Activated CD8-positive, alpha-beta memory T cell treated with anti-CD3 and anti-CD28 coated beads for 1 hour (primary cell): ENCODE data around the gene ARID3B.

Experiments used
- DNase-seq, 2 donors: peaks; one replicate each; pipeline ENCODE4 v3.0.0-alpha.2; 2020; ENCODE audit warnings: low read depth in 1 of 2; ENCODE audit errors: extremely low read depth in 1 of 2

ARID3B gene

DNA sequence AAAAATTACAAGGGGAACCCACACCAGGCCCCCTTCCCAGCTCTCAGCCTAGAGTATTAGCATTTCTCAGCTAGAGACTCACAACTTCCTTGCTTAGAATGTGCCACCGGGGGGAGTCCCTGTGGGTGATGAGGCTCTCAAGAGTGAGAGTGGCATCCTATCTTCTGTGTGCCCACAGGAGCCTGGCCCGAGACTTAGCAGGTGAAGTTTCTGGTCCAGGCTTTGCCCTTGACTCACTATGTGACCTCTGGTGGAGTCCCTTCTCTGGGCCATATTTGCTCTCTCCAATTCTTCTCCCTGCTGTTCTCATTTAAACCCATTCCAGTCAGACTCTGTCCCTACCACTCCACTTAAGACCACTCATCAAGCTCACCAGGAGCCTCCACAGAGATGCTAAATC is 92.8 kb downstream of the ARID3B start:
- no peak for DNase-seq

DNA sequence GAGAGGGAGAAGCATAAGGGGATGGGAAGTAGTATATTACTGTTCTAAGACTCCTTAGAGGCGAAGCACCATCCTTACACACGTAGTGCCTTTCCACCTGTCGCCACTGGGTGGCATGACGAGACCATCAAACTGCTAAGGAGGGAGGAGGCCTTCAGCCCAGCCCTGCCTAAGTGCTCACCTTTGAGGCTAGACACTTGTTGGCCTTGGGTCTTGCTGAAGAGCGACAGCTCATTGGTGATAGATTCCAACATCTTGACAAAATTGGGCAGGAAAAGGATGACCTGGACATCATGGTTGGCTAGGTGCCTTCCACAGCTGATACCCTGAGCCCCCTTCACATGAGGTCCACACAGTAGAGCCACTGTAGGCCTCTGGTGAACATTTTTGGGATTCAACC is 94.2 kb downstream of the ARID3B start:
- peak; percentile 32 to 51 for DNase-seq

DNA sequence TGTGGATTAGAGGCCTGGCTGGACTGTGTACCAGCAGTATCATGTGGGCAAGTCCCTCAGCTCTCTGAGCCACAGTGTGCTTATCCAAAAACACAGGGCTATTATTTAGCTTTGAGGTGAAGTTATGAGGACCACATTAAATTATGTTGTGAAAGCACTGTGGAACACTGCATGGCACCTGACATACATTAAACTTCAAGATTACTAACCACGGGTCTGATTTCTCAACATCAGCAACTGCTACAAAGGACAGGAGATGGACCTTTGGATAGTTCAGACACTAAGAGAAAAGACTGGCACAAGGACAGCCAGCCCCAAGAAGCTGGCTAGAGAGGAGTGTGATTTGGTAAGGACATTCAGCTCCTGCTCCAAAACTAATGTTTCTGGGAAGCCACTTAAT is 96.0 kb downstream of the ARID3B start:
- DNase-seq = no peak

DNA sequence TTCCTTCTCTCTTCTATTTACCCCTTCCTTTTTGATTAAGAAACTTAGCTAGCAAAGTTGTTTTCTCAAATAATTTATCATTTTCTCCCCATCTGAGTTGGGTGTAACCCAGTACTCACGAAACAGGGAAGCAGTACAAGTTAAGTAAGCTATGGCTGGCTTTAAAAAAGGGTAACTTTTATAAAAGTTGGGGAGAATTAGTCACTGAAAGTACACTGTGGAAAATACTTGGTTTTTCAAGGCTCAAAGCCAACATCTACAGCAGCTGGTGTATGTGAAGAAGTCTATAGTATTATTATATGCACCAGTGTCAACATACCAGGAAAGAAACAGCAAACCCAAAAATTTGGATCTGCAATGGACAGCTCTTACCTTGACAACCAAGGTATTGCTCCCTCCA is 100.1 kb downstream of the ARID3B start:
- DNase-seq = no peak

DNA sequence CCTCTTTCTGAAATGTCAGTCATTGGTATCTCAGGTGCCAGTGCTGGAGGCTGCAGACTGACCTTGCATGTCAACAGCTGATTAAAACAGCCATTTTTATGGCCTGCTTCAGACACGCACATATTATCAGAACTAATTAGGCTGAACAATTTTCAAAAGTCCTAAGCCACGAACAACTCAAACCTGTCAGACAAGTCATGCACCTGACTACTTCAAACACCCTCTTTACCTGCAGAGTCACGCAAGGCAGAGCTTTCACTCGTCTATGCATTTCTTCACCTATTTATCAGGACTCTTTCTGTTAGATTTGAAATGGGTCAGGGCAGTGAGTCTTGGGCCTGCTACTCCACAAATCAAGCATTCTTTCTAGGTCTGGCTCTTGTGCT is 101.3 kb downstream of the ARID3B start:
- DNase-seq = no peak

DNA sequence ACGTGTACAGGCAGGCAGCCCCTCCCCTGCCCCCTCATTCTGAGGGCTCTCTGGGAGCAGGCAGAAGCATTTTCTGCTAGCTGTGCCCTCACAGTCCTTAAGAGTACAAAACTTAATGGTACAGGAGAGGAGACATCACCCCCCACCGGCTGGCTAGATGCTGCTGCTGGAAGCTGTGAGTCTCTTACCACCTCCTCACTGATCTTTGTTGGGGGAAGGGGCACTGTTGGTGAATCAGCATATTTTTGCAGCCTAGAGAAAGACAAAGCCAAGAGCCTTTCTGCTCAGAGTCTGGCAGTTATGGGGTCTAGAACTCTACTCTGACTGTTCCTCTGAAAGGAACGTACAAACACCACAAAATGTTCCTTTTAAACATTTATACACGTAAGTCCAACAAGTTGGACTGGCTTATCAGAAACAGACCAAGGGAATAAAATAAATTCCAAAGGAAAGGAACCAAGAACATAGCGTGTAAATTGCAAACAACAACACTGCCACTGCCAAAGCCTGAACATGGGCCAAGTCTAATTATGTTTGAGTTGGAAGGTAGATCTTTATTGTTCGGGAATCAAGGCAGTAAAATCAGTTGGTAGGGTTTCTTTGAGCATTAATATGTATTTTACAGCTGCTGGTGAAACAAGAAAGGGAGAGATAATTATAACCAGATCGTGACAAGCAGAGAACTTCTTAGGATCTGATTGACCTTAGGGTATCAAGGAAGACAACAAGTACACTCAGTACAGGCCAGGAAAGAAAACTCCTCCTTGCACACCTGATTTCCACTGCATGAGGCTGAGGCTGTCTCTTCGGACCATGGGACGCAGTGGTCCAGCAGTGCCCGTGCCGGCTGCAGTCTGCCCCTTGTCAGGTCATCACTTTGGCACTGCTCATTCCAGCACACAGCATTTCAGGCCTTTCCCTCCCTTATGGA is 102.0 kb downstream of the ARID3B start:
- no peak for DNase-seq

DNA sequence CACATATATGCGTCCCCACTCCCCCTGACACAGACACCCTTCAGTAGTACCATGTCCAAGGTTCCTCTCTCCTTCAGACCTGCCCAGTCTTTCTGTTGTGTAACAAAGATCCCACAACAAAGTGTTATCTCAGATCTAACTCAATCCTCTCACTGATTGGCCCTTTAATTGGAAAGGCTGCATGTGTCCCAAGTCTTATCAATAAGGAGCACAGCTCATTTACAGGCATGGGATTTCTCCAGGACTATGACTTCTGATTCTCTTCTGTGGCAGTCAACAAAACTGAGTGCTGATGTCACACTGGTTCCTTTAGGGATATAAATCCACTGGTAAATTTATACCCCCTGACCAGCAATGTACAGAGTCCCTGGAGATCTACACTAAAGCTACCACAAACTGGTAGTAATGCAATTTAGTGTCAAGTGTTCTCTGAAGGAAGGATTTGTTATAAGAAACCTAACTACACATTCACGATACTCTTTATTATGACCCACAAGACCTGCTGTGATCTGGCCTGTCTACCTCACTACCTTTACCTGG is 102.7 kb downstream of the ARID3B start:
- no peak for DNase-seq

DNA sequence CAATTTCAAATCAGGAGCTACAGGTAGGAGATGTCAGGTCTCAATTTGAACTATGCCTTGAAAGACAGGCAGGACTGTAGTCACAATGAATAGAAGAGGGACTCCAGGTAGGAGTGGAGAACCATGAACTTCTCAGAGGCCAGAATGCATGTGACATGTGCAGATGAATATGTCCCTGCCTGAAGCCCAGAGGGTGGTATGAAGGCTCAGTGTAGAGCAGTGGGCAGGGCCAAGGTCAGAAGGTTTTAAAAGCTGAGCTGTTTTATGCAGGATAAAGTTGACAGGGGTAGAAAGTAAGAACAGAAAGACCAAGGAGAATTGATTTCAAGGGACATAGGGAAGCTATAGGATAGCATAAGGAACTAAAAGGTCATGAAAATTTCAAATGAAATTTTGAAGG is 105.5 kb downstream of the ARID3B start:
- DNase-seq = no peak
